ENCODE results near the gene TANC1. TPM values are rescaled to one million over a fixed set of nuclear protein-coding genes. Genes with fewer than 3 reads are reported as not detected.

TANC1 gene
- total RNA-seq, 1 experiment from 2014 or later, result 2.5 TPM

GRCh38 chr2:159032146-159032545 lies 63.7 kb downstream of the TANC1 start:
- peaks cover 2 to 3% of the 10 kb centered on the region in 2 experiments; a peak in 3 of 5 replicates for H3K9me3 Mint-ChIP-seq
- Histone ChIP-seq H3K23ac (ENCODE audit: insufficient read length, low read depth, low read length) (no peak overlapping the region), H3K27ac (ENCODE audit: insufficient read length, low read depth, low read length) (no peak overlapping the region), H3K23me2 (ENCODE audit: insufficient read length, low read depth, low read length, poor library complexity, severe bottlenecking) (no peaks in the 10 kb centered on the region), H2BK5ac (ENCODE audit: insufficient read length, low read length) (no peak overlapping the region), H2BK120ac (ENCODE audit: low read depth, low read length, poor library complexity, severe bottlenecking) (no peak overlapping the region), H3T11ph (ENCODE audit: low read length) (no peak overlapping the region), H3K4me2 (ENCODE audit: insufficient read depth, insufficient read length, low read length) (no peak overlapping the region), H3K9me3 (ENCODE audit: control insufficient read depth, low read depth, low read length) (no peaks in the 10 kb centered on the region), H2BK12ac (ENCODE audit: insufficient read length, low read depth, low read length) (no peak overlapping the region), H3K14ac (ENCODE audit: insufficient read depth, low read length) (no peak overlapping the region), H4K20me1 (ENCODE audit: control insufficient read depth, insufficient read depth, insufficient read length) (no peaks in the 10 kb centered on the region), H3K4me1 (ENCODE audit: insufficient read depth, low read length) (no peaks in the 10 kb centered on the region; the same call in 1 of the 2 replicates), H3K9ac (ENCODE audit: extremely low read depth, insufficient read length, low read length) (no peak overlapping the region), H2AFZ (ENCODE audit: low read length) (no peak overlapping the region), H3K79me2 (ENCODE audit: insufficient read depth, low read length) (no peaks in the 10 kb centered on the region), H3K79me1 (ENCODE audit: insufficient read depth, low read depth, low read length, poor library complexity, severe bottlenecking) (no peaks in the 10 kb centered on the region), H3K27me3 (ENCODE audit: insufficient read depth, low read length) (no peaks in the 10 kb centered on the region), H2BK20ac (ENCODE audit: low read depth, low read length, poor library complexity, severe bottlenecking) (no peak overlapping the region), H3K4ac (ENCODE audit: low read depth, low read length) (no peak overlapping the region), H4K5ac (ENCODE audit: insufficient read length, low read depth, low read length) (no peak overlapping the region), H4K8ac (replicated peaks; ENCODE audit: insufficient read length, low read depth, low read length) (no peak overlapping the region), H2BK15ac (ENCODE audit: low read depth, low read length) (no peak overlapping the region), H4K91ac (ENCODE audit: insufficient read length, low read depth, low read length) (no peak overlapping the region), H2AK5ac (ENCODE audit: insufficient read length, low read length) (no peak overlapping the region), H3K56ac (ENCODE audit: insufficient read length, low read depth, low read length) (no peak overlapping the region), H3K18ac (ENCODE audit: insufficient read length, low read depth, low read length) (no peak overlapping the region)
- peaks cover 26 to 38% of the 10 kb centered on the region in 2 experiments for H3K4me1 Mint-ChIP-seq
- H3K4me3 Mint-ChIP-seq, result no peak overlapping the region
- no peak for DNase-seq
- no peak overlapping the region for H3K27ac Mint-ChIP-seq
- H3K36me3 Mint-ChIP-seq (ENCODE audit: insufficient read depth in 1 of 3, low read depth in 3 of 3), result peaks cover 0 to 2% (median 0%) of the 10 kb centered on the region in 3 experiments; a peak in 1 of 7 replicates
- H3K27me3 Mint-ChIP-seq (ENCODE audit: low read depth), result no peaks in the 10 kb centered on the region
- WGBS (ENCODE audit: extremely low coverage, insufficient read length, low lambda C conversion rate), result no CpG with 5 or more reads among the region's 3 CpGs
- TF ChIP-seq CTCF (conservative IDR thresholded peaks at IDR 0.05), result no peak
